GM06990 (cell line): Measurements from ENCODE around the gene AATK.
A peak's percentile ranks its signal among the peaks of the same experiment; 100 is the strongest.

Experiments
- DNase-seq: peaks from one replicate; pipeline ENCODE4 v3.0.0-alpha.2; 2011; ENCODE audit not compliant: insufficient read length; ENCODE audit errors: extremely low read depth
- H3K27me3 ChIP-seq: replicated peaks from 2 replicates; pipeline ENCODE4 v1.6.0; 2011; ENCODE audit warnings: low read length; ENCODE audit not compliant: control insufficient read depth, insufficient read depth
- H3K36me3 ChIP-seq: 2 replicates; pipeline ENCODE4 v1.5.1; 2011; ENCODE audit warnings: low read length; ENCODE audit not compliant: control insufficient read depth, insufficient read depth
- H3K4me3 ChIP-seq: replicated peaks from 2 replicates; pipeline ENCODE4 v1.5.1; 2011; ENCODE audit warnings: low read depth, mild to moderate bottlenecking, control low read depth, low read length
- TF ChIP-seq, protein P1 (sequence below): IDR thresholded peaks from 2 replicates; pipeline ENCODE4 v1.5.1; 2011; ENCODE audit warnings: low read length, control low read depth, mild to moderate bottlenecking, inconsistent platforms; ENCODE audit not compliant: insufficient read depth, poor library complexity, severe bottlenecking

The AATK gene

DNA sequence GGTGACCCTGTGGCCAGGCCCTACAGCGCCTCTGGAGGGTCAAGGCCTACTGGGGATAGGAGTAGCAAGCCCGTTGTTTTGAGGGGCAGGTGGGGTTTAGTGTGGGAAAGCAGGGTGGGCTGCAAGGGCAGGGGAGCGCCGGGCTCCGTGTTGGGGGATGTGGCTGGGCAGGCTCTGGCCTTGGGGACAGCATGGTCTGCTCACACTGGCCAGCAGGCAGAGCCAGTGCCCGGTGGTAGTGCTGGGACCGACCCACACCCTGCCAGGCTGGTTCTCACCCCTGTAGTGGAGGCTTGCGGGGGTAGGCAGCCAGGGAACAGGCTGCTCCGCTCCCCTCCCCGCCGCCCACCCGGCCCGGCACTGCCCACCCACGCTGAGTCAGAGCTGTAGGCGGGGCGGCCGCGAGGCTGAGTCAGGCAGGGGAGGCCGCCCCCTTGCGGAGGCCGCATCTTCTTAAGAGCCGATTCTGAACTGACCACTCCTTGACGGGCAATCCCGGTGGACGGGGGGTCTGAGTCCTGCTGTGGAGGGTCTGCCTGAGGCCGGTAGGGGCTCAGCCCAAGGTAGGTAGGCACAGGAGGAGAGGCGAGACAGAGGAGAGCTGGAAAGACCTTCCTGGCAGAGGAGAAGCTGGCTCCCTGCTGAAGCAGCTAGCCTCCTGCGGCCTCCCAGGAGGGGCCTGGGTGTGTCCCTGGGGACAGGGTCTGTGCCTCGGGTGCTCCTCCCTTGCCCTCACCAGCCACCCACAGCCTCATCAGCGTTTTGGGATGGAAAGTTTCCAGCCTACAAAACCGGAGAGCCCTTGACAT lies 68.7 kb downstream of the AATK start:
- H3K4me3 ChIP-seq: no peak overlapping the region
- peaks cover 4% of the 10 kb centered on the region for H3K27me3 ChIP-seq
- TF ChIP-seq, protein P1, sequence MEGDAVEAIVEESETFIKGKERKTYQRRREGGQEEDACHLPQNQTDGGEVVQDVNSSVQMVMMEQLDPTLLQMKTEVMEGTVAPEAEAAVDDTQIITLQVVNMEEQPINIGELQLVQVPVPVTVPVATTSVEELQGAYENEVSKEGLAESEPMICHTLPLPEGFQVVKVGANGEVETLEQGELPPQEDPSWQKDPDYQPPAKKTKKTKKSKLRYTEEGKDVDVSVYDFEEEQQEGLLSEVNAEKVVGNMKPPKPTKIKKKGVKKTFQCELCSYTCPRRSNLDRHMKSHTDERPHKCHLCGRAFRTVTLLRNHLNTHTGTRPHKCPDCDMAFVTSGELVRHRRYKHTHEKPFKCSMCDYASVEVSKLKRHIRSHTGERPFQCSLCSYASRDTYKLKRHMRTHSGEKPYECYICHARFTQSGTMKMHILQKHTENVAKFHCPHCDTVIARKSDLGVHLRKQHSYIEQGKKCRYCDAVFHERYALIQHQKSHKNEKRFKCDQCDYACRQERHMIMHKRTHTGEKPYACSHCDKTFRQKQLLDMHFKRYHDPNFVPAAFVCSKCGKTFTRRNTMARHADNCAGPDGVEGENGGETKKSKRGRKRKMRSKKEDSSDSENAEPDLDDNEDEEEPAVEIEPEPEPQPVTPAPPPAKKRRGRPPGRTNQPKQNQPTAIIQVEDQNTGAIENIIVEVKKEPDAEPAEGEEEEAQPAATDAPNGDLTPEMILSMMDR: peak; percentile 46
- peak; percentile 35 for DNase-seq
- H3K36me3 ChIP-seq: no peaks in the 10 kb centered on the region

DNA sequence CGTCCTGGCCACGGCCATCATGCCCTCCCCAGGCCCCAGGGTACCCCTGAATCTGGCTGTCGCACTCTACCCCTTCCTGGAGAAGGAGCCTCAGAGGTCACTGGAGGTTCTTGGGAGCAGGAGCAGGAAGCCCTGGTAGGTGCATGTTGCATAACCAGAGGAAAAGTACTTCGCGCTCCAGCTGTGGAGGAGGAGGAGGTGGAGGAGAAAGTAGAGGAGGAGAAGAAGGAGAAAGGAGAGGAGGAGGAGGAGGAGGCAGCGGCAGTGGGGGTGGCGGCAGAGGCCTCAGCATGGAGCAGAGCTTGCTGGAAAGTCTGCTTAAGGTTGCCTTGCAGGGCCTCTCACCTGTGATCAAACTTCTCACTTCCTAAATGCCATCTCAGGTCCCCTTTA lies 69.3 kb downstream of the AATK start:
- no peak for DNase-seq

DNA sequence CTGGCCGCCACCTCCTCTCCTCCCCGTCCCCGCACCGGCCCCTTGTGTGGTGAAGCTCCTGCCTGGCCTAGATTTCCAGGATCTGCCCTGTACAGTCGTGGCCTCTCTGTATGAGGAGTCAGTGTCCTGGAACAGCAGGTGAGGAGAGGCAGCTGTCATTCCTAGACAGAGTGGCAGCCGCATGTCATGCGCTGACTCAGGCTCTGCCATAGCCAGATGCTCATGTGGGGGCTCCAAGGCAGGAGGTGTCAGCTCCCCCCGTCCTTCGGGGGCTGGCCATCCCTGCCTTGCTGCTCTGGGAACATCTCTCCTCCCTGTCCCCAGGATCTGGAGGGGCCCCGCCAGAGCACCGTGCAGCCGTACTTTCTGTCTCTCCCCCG lies 70.6 kb downstream of the AATK start:
- Histone ChIP-seq H3K4me3 (no peak overlapping the region), H3K27me3 (peaks cover 4% of the 10 kb centered on the region), H3K36me3 (no peaks in the 10 kb centered on the region)
- no peak for DNase-seq
- TF ChIP-seq, protein P1: no peak

More for the DNA sequence above, 69.3 kb downstream of the AATK start:
- H3K36me3 ChIP-seq: no peaks in the 10 kb centered on the region
- TF ChIP-seq, protein P1: no peak
- no peak overlapping the region for H3K4me3 ChIP-seq
- H3K27me3 ChIP-seq: peaks cover 4% of the 10 kb centered on the region

DNA sequence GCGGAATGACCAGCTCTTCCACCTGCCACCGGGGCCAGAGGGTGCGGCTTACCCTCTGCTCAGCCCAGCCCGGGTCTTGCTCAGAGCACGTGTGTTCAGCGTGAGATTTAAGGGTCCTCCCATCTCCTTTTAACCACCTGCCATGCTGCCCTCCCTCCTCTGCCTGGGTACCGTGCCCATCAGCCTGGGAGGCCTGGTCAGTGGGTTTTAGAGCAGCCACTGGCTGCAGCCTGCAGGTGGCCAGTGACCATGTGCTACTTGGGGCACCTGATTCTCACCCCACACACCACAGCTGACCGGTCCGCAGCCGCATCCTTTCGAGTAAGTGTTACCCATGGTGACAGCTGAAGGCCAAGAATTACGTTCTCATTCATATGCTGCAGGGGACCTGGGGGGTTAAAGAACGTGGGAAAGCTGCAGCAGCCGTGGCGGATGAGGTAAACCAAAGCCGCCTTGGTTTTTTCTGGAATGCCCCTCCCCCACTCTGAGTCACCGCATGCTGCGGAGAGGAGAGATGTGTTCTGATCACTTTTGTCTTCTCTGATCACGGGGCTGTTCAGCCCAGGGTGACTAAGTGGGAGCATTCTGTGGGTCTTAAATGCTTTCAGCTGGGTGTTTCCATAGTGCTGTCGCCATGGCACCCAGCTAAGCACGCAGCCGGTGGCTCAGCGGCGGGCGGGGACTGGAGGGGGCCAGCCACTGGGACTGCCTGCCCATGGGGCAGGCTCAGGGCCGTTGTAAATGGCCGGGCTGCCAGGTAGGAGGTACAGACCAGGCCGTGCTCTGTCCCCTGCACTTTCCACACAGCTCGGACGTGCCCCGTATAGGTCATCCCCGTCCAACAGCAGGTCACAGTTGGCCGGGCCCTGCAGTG lies 71.3 kb downstream of the AATK start:
- H3K36me3 ChIP-seq: no peaks in the 10 kb centered on the region
- DNase-seq: no peak
- H3K4me3 ChIP-seq: no peak overlapping the region

DNA sequence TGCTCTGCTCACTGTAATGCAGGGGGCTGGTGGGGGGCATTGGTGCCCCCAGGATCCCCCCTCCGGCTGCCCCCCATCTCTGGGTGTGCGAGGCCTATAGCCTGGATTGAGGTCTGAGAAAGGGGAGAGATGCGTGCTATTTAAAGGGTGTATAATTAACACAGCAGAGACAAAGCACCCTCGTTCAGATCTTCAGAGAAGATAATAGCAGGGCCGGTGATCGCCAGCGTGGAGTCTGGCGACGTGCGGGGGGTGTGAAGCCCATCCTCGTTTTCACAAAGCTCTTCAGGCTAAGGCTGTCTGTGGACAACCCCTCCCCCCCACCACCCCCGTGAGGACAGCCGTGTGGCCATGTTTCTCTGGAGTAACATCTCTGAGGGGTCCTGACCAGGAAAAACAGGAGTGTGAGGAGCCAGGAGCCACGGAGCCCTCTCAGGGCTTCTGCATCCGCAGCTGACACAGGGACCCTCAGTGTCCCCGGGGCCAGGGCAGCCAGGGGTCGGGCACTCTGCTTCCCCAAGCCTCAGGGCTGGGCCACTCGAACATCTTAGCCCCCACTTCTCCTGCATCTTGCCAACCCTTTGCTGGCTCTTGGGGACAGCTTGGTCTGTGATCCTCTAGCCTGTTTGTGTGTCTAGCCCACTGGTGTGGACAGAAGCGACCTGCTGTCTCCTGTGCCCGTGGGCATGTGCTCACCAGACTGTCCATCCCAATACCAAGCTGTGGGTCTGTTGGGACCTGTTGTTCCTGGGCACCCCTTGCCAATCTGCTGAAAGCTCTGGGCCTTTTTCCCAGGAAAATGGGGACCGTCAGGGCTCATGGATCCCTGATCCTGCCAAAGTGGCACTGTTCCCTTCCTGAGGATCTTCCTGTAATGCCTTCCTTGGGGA lies 72.2 kb downstream of the AATK start:
- TF ChIP-seq, protein P1: no peak

More for the DNA sequence above, 71.3 kb downstream of the AATK start:
- TF ChIP-seq, protein P1: no peak
- H3K27me3 ChIP-seq: peaks cover 4% of the 10 kb centered on the region

More for the DNA sequence above, 72.2 kb downstream of the AATK start:
- H3K4me3 ChIP-seq: no peak overlapping the region
- no peaks in the 10 kb centered on the region for H3K36me3 ChIP-seq
- H3K27me3 ChIP-seq: peaks cover 4% of the 10 kb centered on the region
- no peak for DNase-seq
